Measurements from ENCODE around the gene SERPINB5.

- TF ChIP-seq POLR2A (IDR thresholded peaks at IDR 0.05; ENCODE audit: low read length) (no peak), GATA1 (IDR thresholded peaks at IDR 0.05; ENCODE audit: low read depth, low read length) (no peak)
These were observed 63.2 kb downstream of the SERPINB5 start for GRCh38 chr18:63539904-63540510.

All from erythroblast (primary cell).